C4-2B (cell line): Measurements from ENCODE around the gene PTPRU.
A peak's percentile ranks its signal among the peaks of the same experiment; 100 is the strongest.

Source experiments
- H3K27ac ChIP-seq: fragments of 450-650 bp; 2 replicates; pipeline ENCODE4 v1.5.1; 2017
- ZFX ChIP-seq: fragments of 450-650 bp; IDR thresholded peaks from 2 replicates; pipeline ENCODE4 v1.6.1; 2017
- TF ChIP-seq, protein P1 (sequence below): fragments of 450-650 bp; conservative IDR thresholded peaks from 2 replicates; pipeline ENCODE4 v1.5.1; 2017; ENCODE audit warnings: mild to moderate bottlenecking

The PTPRU gene

DNA sequence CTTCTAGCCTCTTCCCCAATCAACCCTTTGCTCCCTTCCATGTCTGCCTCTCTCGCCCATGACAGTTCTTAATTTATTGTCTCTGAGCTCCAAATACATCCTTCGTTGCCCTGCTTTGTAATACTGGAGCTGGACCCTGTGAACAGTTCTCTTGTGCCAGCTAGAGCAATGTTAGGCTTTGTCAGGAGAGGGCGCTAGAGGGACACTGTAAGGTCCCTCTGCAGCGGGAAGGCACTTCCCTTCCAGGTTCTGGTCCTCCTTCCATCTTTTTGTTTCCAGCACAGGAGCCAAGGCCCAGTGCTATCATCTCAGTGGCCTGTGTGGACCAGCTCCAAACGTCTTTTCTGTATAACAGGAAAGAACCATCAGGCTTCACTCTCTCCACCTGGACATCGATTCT lies 95.9 kb downstream of the PTPRU start:
- TF ChIP-seq, protein P1, sequence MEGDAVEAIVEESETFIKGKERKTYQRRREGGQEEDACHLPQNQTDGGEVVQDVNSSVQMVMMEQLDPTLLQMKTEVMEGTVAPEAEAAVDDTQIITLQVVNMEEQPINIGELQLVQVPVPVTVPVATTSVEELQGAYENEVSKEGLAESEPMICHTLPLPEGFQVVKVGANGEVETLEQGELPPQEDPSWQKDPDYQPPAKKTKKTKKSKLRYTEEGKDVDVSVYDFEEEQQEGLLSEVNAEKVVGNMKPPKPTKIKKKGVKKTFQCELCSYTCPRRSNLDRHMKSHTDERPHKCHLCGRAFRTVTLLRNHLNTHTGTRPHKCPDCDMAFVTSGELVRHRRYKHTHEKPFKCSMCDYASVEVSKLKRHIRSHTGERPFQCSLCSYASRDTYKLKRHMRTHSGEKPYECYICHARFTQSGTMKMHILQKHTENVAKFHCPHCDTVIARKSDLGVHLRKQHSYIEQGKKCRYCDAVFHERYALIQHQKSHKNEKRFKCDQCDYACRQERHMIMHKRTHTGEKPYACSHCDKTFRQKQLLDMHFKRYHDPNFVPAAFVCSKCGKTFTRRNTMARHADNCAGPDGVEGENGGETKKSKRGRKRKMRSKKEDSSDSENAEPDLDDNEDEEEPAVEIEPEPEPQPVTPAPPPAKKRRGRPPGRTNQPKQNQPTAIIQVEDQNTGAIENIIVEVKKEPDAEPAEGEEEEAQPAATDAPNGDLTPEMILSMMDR, result peak; percentile 72
- no peak for TF ChIP-seq ZFX
- no peak overlapping the region for H3K27ac ChIP-seq

DNA sequence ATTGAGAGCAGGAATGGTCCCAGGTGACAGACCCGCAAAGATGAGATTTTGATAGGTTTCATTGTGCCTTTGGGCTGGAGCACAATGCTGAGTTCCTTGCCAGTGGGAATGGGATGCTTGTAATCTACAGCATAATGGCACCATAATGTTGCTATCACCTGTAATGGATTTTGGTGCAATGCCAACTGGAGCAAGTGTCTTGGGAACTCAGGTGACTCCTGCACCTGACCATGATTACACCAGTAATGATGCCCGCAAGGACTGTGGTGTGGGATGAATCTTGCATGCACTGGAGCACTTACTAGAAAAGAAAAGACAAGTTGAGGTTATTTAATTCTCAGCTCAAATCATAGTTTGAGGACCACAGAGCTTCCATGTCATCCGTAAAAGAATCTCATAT lies 96.7 kb downstream of the PTPRU start:
- no peak overlapping the region for H3K27ac ChIP-seq

DNA sequence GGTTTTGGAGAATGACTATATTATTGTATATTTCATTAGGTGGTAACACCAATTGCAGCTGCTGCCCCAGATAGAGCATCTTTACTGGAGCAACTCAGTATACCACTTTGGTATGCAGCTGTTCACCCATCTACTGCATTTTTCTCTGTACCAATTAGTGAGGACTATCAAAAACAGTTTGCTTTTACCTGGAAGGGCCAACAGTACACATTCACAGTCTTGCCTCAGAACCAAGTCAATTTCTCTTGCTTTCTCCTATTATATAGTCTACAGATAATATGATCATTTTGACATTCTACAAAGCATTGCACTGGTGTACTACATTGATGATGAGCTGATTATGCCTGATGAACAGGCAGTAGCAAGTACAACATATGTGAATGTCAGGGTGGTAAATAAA lies 99.3 kb downstream of the PTPRU start:
- TF ChIP-seq, protein P1, result no peak
- TF ChIP-seq ZFX, result no peak
- no peak overlapping the region for H3K27ac ChIP-seq

More for the DNA sequence above, 96.7 kb downstream of the PTPRU start:
- TF ChIP-seq, protein P1, result no peak
- no peak for TF ChIP-seq ZFX

DNA sequence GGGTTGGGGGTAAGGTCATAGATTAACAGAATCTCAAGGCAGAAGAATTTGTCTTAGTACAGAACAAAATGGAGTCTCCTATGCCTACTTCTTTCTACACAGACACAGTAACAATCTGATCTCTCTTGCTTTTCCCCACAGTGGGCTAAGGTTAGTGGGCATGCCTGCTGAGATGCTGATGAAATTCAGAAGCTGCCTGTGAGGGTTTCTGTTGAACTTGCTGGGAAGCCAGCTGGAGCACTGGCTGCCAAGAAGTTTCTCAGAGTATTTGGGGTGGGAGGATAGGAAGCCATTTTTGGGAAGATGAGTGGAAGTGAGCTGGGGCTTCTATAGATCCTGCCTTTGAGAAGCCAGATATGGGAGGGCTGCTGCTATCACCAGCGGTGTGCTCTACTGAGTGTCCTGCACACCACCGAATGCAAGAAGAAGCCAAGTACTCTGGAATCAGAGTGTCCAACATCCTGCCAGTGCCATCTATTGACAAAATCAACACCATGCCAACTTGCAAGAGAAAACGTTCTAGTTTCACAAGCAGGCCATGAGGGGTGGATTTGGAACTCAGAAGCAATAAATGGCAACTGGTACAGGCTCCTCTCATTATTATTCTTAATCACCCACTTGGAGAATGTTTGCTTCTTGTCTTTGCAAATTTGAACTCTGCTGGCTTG lies 102.7 kb downstream of the PTPRU start:
- TF ChIP-seq ZFX, result no peak
- TF ChIP-seq, protein P1, result no peak
- H3K27ac ChIP-seq, result no peak overlapping the region

DNA sequence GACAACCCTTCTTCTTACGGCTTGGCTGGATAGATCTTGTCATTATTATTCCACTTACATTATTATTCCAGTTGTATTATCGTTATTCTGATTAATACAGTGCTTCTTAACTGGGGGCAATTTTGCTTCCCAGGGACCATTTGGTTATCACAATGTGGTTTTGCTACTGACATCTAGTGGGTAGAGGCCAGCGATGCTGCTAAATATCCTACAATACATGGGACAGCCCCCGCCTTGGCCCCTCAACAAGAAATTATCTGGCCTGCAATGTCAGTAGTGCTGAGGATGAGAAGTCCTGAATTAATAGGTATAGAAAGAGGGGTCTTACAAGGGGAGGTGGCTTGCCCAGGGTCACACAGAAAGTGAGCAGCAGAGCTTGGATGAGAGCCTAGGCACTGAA lies 105.6 kb downstream of the PTPRU start:
- no peak overlapping the region for H3K27ac ChIP-seq
- no peak for TF ChIP-seq ZFX
- TF ChIP-seq, protein P1, result no peak

DNA sequence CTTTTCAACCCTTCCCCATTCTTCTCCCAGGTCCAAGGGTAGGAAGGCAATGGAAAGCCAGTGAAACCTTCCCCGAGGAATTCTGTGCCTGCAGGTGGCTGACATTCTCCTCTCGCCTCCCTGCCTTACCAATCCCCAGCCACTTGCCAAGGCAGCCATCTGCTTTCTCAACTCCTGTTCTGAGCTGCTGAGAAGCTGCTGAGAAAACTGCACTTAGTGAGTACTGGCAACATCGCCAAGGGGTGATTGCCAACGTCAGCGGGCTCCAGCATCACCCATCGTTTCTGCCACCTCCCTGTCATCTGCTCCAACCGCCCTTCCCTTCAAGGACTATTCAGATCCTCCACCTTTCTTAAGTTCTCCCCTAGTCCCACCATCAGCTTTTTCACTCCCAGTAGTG lies 106.0 kb downstream of the PTPRU start:
- no peak overlapping the region for H3K27ac ChIP-seq
- TF ChIP-seq ZFX, result no peak
- TF ChIP-seq, protein P1, result no peak

DNA sequence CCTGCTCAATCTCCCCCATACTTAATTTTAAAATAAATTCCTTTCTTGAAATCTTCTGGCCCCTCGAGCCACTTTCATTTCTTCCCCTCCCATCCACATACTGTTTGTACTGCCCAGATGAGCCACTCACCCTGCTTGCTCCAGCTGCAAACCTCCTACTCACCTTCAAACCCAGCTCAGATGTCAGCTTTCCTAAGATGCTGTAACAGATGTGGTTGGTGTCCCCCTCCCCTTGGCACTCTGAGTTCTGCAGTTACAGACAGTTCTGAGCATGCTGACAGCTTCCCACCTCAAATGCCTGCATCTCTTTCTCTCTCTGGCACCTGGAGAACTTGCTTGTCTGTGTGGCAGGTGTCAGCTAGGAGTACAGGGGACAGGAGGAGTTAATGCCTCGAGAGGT lies 106.7 kb downstream of the PTPRU start:
- no peak overlapping the region for H3K27ac ChIP-seq
- no peak for TF ChIP-seq ZFX
- TF ChIP-seq, protein P1, result no peak
